ENCODE measurements around the gene BCAS3. TPM values are rescaled to one million over a fixed set of nuclear protein-coding genes. Genes with fewer than 3 reads are reported as not detected.
"Not testable (repeated sequence)": the region's sequence is repeated elsewhere in the genome, so short reads cannot be mapped to it uniquely, and the experiment has no call there.

Gene BCAS3
- total RNA-seq, 1 experiment from 2014 or later: 26.3 TPM

DNA sequence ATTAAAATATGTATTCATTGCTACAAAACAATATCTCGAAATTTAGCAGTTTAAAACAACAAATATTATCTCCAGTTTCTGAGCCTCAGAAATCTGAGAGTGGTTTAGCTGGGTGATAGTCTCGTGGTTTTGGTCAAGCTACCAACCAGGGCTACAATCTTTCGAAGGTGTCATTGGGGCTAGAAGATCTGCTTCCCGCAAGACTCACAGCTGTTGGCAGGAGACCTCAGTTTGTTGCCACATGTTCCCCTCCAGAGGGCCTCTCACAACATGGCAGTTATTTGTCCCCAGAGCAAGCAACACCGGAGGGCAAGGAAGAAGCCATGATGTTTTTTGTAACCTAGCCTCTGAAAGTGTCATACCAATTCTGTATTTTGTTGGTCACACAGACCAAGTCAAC lies 12.0 kb upstream of the BCAS3 start (continued):
- no peak for TF ChIP-seq REST (IDR thresholded peaks at IDR 0.05; ENCODE audit: low read depth)

DNA sequence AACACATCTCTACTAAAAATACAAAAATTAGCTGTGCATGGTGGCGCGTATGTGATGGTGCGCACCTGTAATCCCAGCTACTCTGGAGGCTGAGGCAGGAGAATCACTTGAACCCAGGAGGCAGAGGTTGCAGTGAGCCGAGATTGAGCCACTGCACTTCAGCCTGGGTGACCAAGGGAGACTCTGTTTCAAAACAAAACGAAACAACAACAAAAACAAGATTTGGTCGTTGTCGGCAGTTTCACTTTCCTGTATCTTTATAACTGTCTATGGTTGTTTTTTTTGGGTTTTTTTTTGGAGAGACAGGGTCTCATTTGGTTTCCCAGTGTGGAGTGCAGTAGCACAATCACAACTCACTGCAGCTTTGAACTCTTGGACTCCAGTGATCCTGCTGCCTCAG lies 8.9 kb upstream of the BCAS3 start:
- H4K20me1 ChIP-seq (ENCODE audit: insufficient read depth); H3K27ac ChIP-seq (ENCODE audit: low read depth, low read length); H3K4me2 ChIP-seq (ENCODE audit: low read length); RAD21 ChIA-PET (ENCODE audit: low non-redundant PET in 1 of 2, low total read pairs in 2 of 2, uncharacterized antibody in 2 of 2, unreplicated experiment in 2 of 2); BruUV-seq (replicated peaks); H3K9me2 ChIP-seq (ENCODE audit: insufficient read depth); DNase-seq (ENCODE audit: low read depth, low spot score); ATAC-seq; intact Hi-C loops (cut with micrococcal nuclease); H3K27me3 ChIP-seq (ENCODE audit: insufficient read depth, low read length); H3K4me1 ChIP-seq (ENCODE audit: control insufficient read depth in 1 of 2, insufficient read depth in 2 of 2, low read length in 2 of 2); H3K9me3 ChIP-seq (ENCODE audit: control insufficient read depth in 1 of 2, insufficient read depth in 1 of 2, low read depth in 1 of 2, low read length in 2 of 2); H2AFZ ChIP-seq (ENCODE audit: low read depth, low read length, poor library complexity, severe bottlenecking); H3K79me2 ChIP-seq (ENCODE audit: insufficient read depth, low read length); H3K4me3 ChIP-seq (replicated peaks in 1 of 2; ENCODE audit: low read depth in 1 of 2, low read length in 2 of 2); H3K36me3 ChIP-seq (ENCODE audit: control insufficient read depth in 1 of 2, insufficient read depth in 2 of 2, low read length in 2 of 2); H3K9ac ChIP-seq (ENCODE audit: low read length): not testable (repeated sequence)
- ChIA-PET CTCF (interaction anchor here (2.0 kb wide), 1 partner anchor 9 kb away, joined by 6 read pairs; the partner anchor contains the start of gene BCAS3), POLR2A (interaction anchor here (1.2 kb wide), 1 partner anchor 9 kb away, joined by 3 read pairs; the partner anchor contains the start of gene BCAS3)

GRCh38 chr17:60671482-60671881 lies 6.2 kb upstream of the BCAS3 start:
- Histone ChIP-seq H2AFZ (ENCODE audit: low read depth, low read length, poor library complexity, severe bottlenecking) (no peak overlapping the region), H4K20me1 (ENCODE audit: insufficient read depth) (no peaks in the 10 kb centered on the region), H3K9me3 (ENCODE audit: control insufficient read depth in 1 of 2, insufficient read depth in 1 of 2, low read depth in 1 of 2, low read length in 2 of 2) (no peaks in the 10 kb centered on the region), H3K4me2 (ENCODE audit: low read length) (no peak overlapping the region), H3K27ac (ENCODE audit: low read depth, low read length) (no peak overlapping the region), H3K79me2 (ENCODE audit: insufficient read depth, low read length) (no peaks in the 10 kb centered on the region), H3K4me3 (replicated peaks in 1 of 2; ENCODE audit: low read depth in 1 of 2, low read length in 2 of 2) (no peak overlapping the region), H3K4me1 (ENCODE audit: control insufficient read depth in 1 of 2, insufficient read depth in 2 of 2, low read length in 2 of 2) (no peaks in the 10 kb centered on the region), H3K9ac (ENCODE audit: low read length) (no peak overlapping the region), H3K36me3 (ENCODE audit: control insufficient read depth in 1 of 2, insufficient read depth in 2 of 2, low read length in 2 of 2) (no peaks in the 10 kb centered on the region), H3K27me3 (ENCODE audit: insufficient read depth, low read length) (no peaks in the 10 kb centered on the region), H3K9me2 (ENCODE audit: insufficient read depth) (no peaks in the 10 kb centered on the region)
- BruUV-seq (replicated peaks): no TSS peak
- intact Hi-C loops (cut with micrococcal nuclease): no loop called here
- ChIA-PET POLR2A (no interaction called here), RAD21 (ENCODE audit: low non-redundant PET in 1 of 2, low total read pairs in 2 of 2, uncharacterized antibody in 2 of 2, unreplicated experiment in 2 of 2) (no interaction called here), CTCF (no interaction called here)
- ATAC-seq (no peak), DNase-seq (ENCODE audit: low read depth, low spot score) (no peak)
- no peak for TF ChIP-seq ATF3 (IDR thresholded peaks at IDR 0.05)
- TF ChIP-seq, protein P1, sequence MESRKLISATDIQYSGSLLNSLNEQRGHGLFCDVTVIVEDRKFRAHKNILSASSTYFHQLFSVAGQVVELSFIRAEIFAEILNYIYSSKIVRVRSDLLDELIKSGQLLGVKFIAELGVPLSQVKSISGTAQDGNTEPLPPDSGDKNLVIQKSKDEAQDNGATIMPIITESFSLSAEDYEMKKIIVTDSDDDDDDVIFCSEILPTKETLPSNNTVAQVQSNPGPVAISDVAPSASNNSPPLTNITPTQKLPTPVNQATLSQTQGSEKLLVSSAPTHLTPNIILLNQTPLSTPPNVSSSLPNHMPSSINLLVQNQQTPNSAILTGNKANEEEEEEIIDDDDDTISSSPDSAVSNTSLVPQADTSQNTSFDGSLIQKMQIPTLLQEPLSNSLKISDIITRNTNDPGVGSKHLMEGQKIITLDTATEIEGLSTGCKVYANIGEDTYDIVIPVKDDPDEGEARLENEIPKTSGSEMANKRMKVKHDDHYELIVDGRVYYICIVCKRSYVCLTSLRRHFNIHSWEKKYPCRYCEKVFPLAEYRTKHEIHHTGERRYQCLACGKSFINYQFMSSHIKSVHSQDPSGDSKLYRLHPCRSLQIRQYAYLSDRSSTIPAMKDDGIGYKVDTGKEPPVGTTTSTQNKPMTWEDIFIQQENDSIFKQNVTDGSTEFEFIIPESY (IDR thresholded peaks at IDR 0.05; ENCODE audit: extremely low read depth, insufficient replicate concordance, low read length): no peak
- TF ChIP-seq EZH2 (IDR thresholded peaks at IDR 0.05): no peak
- TF ChIP-seq REST (IDR thresholded peaks at IDR 0.05; ENCODE audit: low read depth): no peak
- no peak for TF ChIP-seq CBX3 (IDR thresholded peaks at IDR 0.05; ENCODE audit: low read depth)
- no peak for TF ChIP-seq FOSL1 (IDR thresholded peaks at IDR 0.05; ENCODE audit: low read depth)
- TF ChIP-seq TCF7L2 (IDR thresholded peaks at IDR 0.05; ENCODE audit: borderline replicate concordance, extremely low read depth, insufficient read depth, insufficient read length): no peak
- no peak for TF ChIP-seq ZFX (IDR thresholded peaks at IDR 0.05)

Measured in HCT116 (cell line).